GM13976 (cell line): ENCODE results near the gene LST1.

ENCODE experiments used
- DNase-seq: peaks from one replicate; pipeline ENCODE4 v3.0.0; 2012; ENCODE audit warnings: low spot score
- CTCF ChIP-seq: IDR thresholded peaks from 2 replicates; pipeline ENCODE4 v1.5.1; 2012; ENCODE audit warnings: borderline replicate concordance, mild to moderate bottlenecking; ENCODE audit not compliant: insufficient read depth; ENCODE audit errors: extremely low read depth, missing control alignments, control extremely low read depth
- in situ Hi-C: fragments of 300-500 bp; cut with MboI; formaldehyde crosslinking; loops from one replicate; pipeline ENCODE4 v1.12.0; 2022; ENCODE audit warnings: low sequenced_read_pairs, mixed read lengths, inconsistent platforms; ENCODE audit not compliant: unreplicated experiment

The LST1 gene

GRCh38 chr6:31633447-31633846 lies 47.4 kb downstream of the LST1 start:
- DNase-seq, result no peak
- TF ChIP-seq CTCF, result no peak
- in situ Hi-C loops, result no loop called here

DNA sequence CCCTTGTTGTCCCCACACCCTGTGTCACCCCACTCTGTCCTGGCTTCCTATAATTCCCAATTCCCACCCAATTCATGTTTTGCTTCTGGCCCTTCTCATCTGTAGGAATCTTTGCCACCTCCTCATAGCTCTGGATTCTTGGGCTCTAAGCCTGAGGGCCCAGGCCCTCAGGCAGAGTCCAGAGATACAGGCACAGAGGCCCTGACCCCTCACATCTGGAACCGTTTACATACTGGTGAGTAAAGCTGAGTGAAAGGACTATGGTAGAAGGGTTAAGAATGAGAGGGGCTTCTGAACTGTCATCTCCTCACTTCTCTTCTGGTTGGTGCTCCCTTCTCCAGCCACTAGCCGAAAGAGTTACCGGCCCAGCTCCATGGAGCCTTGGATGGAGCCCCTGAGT lies 48.1 kb downstream of the LST1 start:
- no peak for DNase-seq
- TF ChIP-seq CTCF, result no peak
- in situ Hi-C loops, result no loop called here

- DNase-seq, result no peak
- no peak for TF ChIP-seq CTCF
- in situ Hi-C loops, result no loop called here
Observed at GRCh38 chr6:31634969-31635575, 49.0 kb downstream of the LST1 start.

- no peak for TF ChIP-seq CTCF
- in situ Hi-C loops, result no loop called here
- no peak for DNase-seq
Observed at GRCh38 chr6:31636698-31637596, 50.9 kb downstream of the LST1 start.
